Measurements from ENCODE around the gene TOMM20L. TPM values are rescaled to one million over a fixed set of nuclear protein-coding genes. Genes with fewer than 3 reads are reported as not detected.

Gene TOMM20L
- total and polyA plus RNA-seq, 12 donors, result not detected

GRCh38 chr14:58444627-58445026 lies 48.9 kb downstream of the TOMM20L start:
- no peak for TF ChIP-seq CTCF (IDR thresholded peaks at IDR 0.05)
- intact Hi-C loops (cut with DNase I), result no loop called here
- 76 to 81% methylated on average over 5 of the region's 5 CpGs for WGBS, 2 donors
- Histone ChIP-seq H3K36me3 (peaks cover 0 to 100% (median 38%) of the 10 kb centered on the region in 9 donors), H3K4me3 (no peak overlapping the region), H3K27me3 (no peaks in the 10 kb centered on the region), H3K4me1 (peaks cover 0 to 2% (median 0%) of the 10 kb centered on the region in 9 donors), H3K9me3 (no peaks in the 10 kb centered on the region), H3K27ac (no peak overlapping the region)
- DNase-seq (no peak), ATAC-seq (peak in 2 of 8 donors; percentile 46 to 74)

- Histone ChIP-seq H3K9me3 (no peaks in the 10 kb centered on the region), H3K4me3 (no peak overlapping the region), H3K27me3 (no peaks in the 10 kb centered on the region), H3K27ac (no peak overlapping the region), H3K4me1 (no peaks in the 10 kb centered on the region), H3K36me3 (peaks cover 0 to 100% (median 18%) of the 10 kb centered on the region in 9 donors)
- TF ChIP-seq CTCF (IDR thresholded peaks at IDR 0.05), result no peak
- DNase-seq, result no peak
- 88 to 93% methylated on average over 9 of the region's 9 CpGs for WGBS, 2 donors
- intact Hi-C loops (cut with DNase I), result no loop called here
- no peak for ATAC-seq
Measured at GRCh38 chr14:58455593-58456265, 60.0 kb downstream of the TOMM20L start.

Other genes starting within 250 kb of the TOMM20L start
- gene ARMH4, start 243.7 kb upstream of the TOMM20L start, total RNA-seq, result 10 to 100 TPM in 3 of 10 donors, 1 to 10 TPM in 7; 6.5 to 13.1 (median 9.1) TPM
- 1 to 10 TPM; 1.3 to 1.8 TPM for gene ARMH4, start 243.7 kb upstream of the TOMM20L start, polyA plus RNA-seq
- 10 to 100 TPM; 60.5 to 83.2 (median 72.8) TPM for gene ACTR10, start 195.8 kb upstream of the TOMM20L start, total RNA-seq
- 10 to 100 TPM; 64.6 to 88.9 TPM for gene ACTR10, start 195.8 kb upstream of the TOMM20L start, polyA plus RNA-seq
- gene PSMA3, start 151.1 kb upstream of the TOMM20L start, total RNA-seq, result 100 to 1,000 TPM; 122 to 235 (median 150) TPM
- 100 to 1,000 TPM; 207 to 227 TPM for gene PSMA3, start 151.1 kb upstream of the TOMM20L start, polyA plus RNA-seq
- 10 to 100 TPM; 14.0 to 19.1 (median 17.3) TPM for gene ARID4A, start 97.4 kb upstream of the TOMM20L start, total RNA-seq
- 10 to 100 TPM in 1 of 2 donors, 1 to 10 TPM in 1; 2.7 to 18.7 TPM for gene ARID4A, start 97.4 kb upstream of the TOMM20L start, polyA plus RNA-seq
- gene TIMM9, start 31.6 kb downstream of the TOMM20L start, total RNA-seq, result 10 to 100 TPM; 24.6 to 39.3 (median 26.3) TPM
- 10 to 100 TPM; 23.8 to 46.9 TPM for gene TIMM9, start 31.6 kb downstream of the TOMM20L start, polyA plus RNA-seq
- gene KIAA0586, start 31.8 kb downstream of the TOMM20L start, total RNA-seq, result 10 to 100 TPM in 9 of 10 donors, 1 to 10 TPM in 1; 8.0 to 15.9 (median 12.4) TPM
- 1 to 10 TPM; 3.8 to 6.3 TPM for gene KIAA0586, start 31.8 kb downstream of the TOMM20L start, polyA plus RNA-seq
- gene DACT1, start 242.0 kb downstream of the TOMM20L start, total RNA-seq, result 1 to 10 TPM; 1.3 to 5.5 (median 3.1) TPM
- gene DACT1, start 242.0 kb downstream of the TOMM20L start, polyA plus RNA-seq, result 1 to 10 TPM; 1.1 to 1.7 TPM

Data from heart right ventricle (tissue), 16 donors.